SK-N-MC (cell line): ENCODE data around the gene NUB1.

Experiments
- EZH2 ChIP-seq: fragments of 200-600 bp; sonication (generic); IDR thresholded peaks from one replicate; pipeline ENCODE4 v1.6.1; 2017; ENCODE audit warnings: antibody characterized with exemption
- FOXP2 ChIP-seq: optimal IDR thresholded peaks from 2 replicates; pipeline ENCODE3; 2011; ENCODE audit warnings: mild to moderate bottlenecking, moderate library complexity; ENCODE audit not compliant: insufficient read depth; ENCODE audit errors: extremely low read length, control extremely low read depth
- POLR2AphosphoS5 ChIP-seq: IDR thresholded peaks from 2 replicates; pipeline ENCODE4 v1.6.1; 2012; ENCODE audit warnings: mild to moderate bottlenecking, low read depth, low read length, borderline replicate concordance

DNA sequence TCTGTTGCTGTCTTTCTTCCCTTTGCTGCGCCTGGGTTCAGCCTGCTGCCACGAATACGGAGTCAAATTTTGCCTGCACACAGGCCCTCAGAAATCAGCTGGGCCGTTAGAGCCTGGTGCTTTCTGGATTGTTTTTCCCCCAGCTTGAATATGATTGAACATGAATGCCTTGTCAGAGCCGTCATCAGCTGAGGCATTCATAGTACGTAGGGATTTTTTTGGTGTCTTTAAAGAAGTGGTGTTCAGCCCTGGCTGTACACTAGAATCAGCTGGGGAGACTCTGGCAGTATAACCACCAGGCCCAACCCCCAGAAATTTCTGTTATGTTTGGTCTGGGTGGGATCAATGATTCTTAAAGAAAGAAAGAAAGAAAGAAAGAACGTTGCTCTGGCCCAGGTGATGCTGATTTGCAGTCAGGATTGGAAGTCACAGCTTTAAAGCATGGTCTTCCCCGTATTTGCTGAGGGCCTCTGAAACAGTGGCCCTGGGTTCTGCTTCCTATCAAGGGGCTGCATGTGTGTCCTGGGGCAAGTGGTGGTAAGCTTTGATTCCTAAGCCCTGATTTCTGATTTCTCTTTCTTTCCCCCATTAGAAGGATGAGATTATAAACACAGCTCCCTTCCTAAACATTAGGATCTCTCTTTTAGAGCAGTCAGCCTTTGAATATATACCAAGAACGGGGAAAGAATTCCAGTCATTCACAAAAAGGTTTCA, 24.7 kb downstream of the NUB1 start:
- no peak for TF ChIP-seq EZH2
- no peak for TF ChIP-seq POLR2AphosphoS5
- TF ChIP-seq FOXP2, result no peak
